ENCODE measurements around the gene PIPOX. TPM values are rescaled to one million over a fixed set of nuclear protein-coding genes. Genes with fewer than 3 reads are reported as not detected.

PIPOX gene
- polyA plus RNA-seq, 1 donor from 2014 or later, result 4.4 TPM

DNA sequence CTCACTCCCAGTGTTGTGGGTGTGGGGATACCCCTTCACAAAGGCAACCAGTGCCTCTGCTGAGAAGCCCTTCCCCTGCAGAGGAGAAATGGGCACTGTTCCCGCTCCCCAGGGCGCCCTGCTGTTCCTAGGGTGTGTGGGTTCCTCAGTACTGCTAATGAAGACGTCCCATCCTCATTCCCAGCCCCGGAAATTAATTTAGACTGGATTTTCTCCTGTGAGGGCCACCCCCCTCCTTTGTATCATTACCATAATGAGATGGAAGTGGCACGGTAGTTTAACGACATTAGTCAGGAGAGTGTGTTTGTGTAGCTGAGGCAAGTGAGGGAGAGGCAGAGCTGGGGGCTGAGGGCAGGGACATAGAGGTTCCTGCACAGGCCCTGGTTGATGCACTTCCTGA is 53.2 kb downstream of the PIPOX start:
- no peaks in the 10 kb centered on the region for H3K36me3 ChIP-seq (ENCODE audit: insufficient read depth, low read length)
- no peaks in the 10 kb centered on the region for H3K79me2 ChIP-seq (replicated peaks; ENCODE audit: insufficient read depth, low read length)
- H3K9ac ChIP-seq (ENCODE audit: low read length), result no peak overlapping the region
- no peaks in the 10 kb centered on the region for H3K9me3 ChIP-seq (ENCODE audit: low read length)
- H3F3A ChIP-seq (ENCODE audit: insufficient read depth, low read length, poor library complexity, severe bottlenecking), result no peaks in the 10 kb centered on the region
- no peak overlapping the region for H2AFZ ChIP-seq (ENCODE audit: low read depth, low read length)
- no peak overlapping the region for H3K27ac ChIP-seq (ENCODE audit: low read length)
- no peak overlapping the region for H3K4me3 ChIP-seq (ENCODE audit: low read length)
- TF ChIP-seq EP300 (conservative IDR thresholded peaks at IDR 0.05; ENCODE audit: poor library complexity, severe bottlenecking), result no peak
- TF ChIP-seq EZH2 (IDR thresholded peaks at IDR 0.05; ENCODE audit: borderline replicate concordance, insufficient read depth, low read length, poor library complexity, severe bottlenecking), result no peak
- TF ChIP-seq SMC3 (conservative IDR thresholded peaks at IDR 0.05; ENCODE audit: poor library complexity), result no peak
- TF ChIP-seq TAF1 (IDR thresholded peaks at IDR 0.05; ENCODE audit: low read depth), result no peak
- TF ChIP-seq, protein P1, sequence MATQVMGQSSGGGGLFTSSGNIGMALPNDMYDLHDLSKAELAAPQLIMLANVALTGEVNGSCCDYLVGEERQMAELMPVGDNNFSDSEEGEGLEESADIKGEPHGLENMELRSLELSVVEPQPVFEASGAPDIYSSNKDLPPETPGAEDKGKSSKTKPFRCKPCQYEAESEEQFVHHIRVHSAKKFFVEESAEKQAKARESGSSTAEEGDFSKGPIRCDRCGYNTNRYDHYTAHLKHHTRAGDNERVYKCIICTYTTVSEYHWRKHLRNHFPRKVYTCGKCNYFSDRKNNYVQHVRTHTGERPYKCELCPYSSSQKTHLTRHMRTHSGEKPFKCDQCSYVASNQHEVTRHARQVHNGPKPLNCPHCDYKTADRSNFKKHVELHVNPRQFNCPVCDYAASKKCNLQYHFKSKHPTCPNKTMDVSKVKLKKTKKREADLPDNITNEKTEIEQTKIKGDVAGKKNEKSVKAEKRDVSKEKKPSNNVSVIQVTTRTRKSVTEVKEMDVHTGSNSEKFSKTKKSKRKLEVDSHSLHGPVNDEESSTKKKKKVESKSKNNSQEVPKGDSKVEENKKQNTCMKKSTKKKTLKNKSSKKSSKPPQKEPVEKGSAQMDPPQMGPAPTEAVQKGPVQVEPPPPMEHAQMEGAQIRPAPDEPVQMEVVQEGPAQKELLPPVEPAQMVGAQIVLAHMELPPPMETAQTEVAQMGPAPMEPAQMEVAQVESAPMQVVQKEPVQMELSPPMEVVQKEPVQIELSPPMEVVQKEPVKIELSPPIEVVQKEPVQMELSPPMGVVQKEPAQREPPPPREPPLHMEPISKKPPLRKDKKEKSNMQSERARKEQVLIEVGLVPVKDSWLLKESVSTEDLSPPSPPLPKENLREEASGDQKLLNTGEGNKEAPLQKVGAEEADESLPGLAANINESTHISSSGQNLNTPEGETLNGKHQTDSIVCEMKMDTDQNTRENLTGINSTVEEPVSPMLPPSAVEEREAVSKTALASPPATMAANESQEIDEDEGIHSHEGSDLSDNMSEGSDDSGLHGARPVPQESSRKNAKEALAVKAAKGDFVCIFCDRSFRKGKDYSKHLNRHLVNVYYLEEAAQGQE (IDR thresholded peaks at IDR 0.05; ENCODE audit: borderline replicate concordance), result no peak
- TF ChIP-seq POLR2AphosphoS5 (IDR thresholded peaks at IDR 0.05), result no peak
- no peak for TF ChIP-seq MXI1 (conservative IDR thresholded peaks at IDR 0.05; ENCODE audit: poor library complexity, severe bottlenecking)
- TF ChIP-seq RAD21 (conservative IDR thresholded peaks at IDR 0.05), result no peak
- no peak for TF ChIP-seq CTCF (IDR thresholded peaks at IDR 0.05; ENCODE audit: poor library complexity, severe bottlenecking)
- no peaks in the 10 kb centered on the region for H3K9me2 ChIP-seq (ENCODE audit: insufficient read depth, low read length)
- no peaks in the 10 kb centered on the region for H4K20me1 ChIP-seq (ENCODE audit: insufficient read depth)
- no peak overlapping the region for H3K4me2 ChIP-seq (ENCODE audit: low read length)
- no peaks in the 10 kb centered on the region for H3K27me3 ChIP-seq (ENCODE audit: insufficient read depth, low read depth, low read length)

DNA sequence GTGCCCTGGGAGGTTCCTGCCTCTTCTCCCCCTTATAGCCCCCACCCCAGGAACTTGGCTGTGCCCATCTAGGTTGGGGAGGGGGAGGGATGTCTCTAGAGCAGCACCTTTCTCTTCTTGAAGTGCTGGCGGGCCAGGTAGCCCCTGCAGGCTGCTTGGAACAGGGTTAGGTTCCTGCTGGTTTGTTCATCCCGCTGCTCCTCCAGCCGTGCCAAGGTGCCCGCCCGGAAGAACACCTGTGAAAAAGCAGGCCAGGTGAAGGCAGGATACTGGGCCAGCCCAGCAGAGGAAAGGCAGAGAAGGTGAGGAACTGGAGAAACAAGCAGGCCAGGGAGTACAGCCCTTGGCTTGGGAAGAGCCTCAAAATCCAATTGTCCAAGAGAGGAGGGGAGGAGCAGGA is 56.6 kb downstream of the PIPOX start:
- H3K9me3 ChIP-seq (ENCODE audit: low read length), result no peaks in the 10 kb centered on the region
- no peaks in the 10 kb centered on the region for H3K9me2 ChIP-seq (ENCODE audit: insufficient read depth, low read length)
- no peak overlapping the region for H3K4me3 ChIP-seq (ENCODE audit: low read length)
- H3K36me3 ChIP-seq (ENCODE audit: insufficient read depth, low read length), result peaks cover 10% of the 10 kb centered on the region
- TF ChIP-seq RAD21 (conservative IDR thresholded peaks at IDR 0.05), result no peak
- no peak for TF ChIP-seq POLR2AphosphoS5 (IDR thresholded peaks at IDR 0.05)
- no peak for TF ChIP-seq MXI1 (conservative IDR thresholded peaks at IDR 0.05; ENCODE audit: poor library complexity, severe bottlenecking)
- TF ChIP-seq EP300 (conservative IDR thresholded peaks at IDR 0.05; ENCODE audit: poor library complexity, severe bottlenecking), result no peak
- no peak for TF ChIP-seq SMC3 (conservative IDR thresholded peaks at IDR 0.05; ENCODE audit: poor library complexity)
- TF ChIP-seq TAF1 (IDR thresholded peaks at IDR 0.05; ENCODE audit: low read depth), result no peak
- TF ChIP-seq CTCF (IDR thresholded peaks at IDR 0.05; ENCODE audit: poor library complexity, severe bottlenecking), result no peak
- TF ChIP-seq EZH2 (IDR thresholded peaks at IDR 0.05; ENCODE audit: borderline replicate concordance, insufficient read depth, low read length, poor library complexity, severe bottlenecking), result no peak
- TF ChIP-seq, protein P1 (IDR thresholded peaks at IDR 0.05; ENCODE audit: borderline replicate concordance), result no peak
- no peak overlapping the region for H3K27ac ChIP-seq (ENCODE audit: low read length)
- no peaks in the 10 kb centered on the region for H3F3A ChIP-seq (ENCODE audit: insufficient read depth, low read length, poor library complexity, severe bottlenecking)
- no peaks in the 10 kb centered on the region for H3K27me3 ChIP-seq (ENCODE audit: insufficient read depth, low read depth, low read length)
- no peaks in the 10 kb centered on the region for H3K79me2 ChIP-seq (replicated peaks; ENCODE audit: insufficient read depth, low read length)
- no peaks in the 10 kb centered on the region for H4K20me1 ChIP-seq (ENCODE audit: insufficient read depth)
- H2AFZ ChIP-seq (ENCODE audit: low read depth, low read length), result no peak overlapping the region
- no peak overlapping the region for H3K9ac ChIP-seq (ENCODE audit: low read length)
- H3K4me2 ChIP-seq (ENCODE audit: low read length), result no peak overlapping the region

Measured in neural cell (in vitro differentiated cells).